BE2C (cell line): ENCODE measurements around the gene COX7A2L.

Experiments used
- DNase-seq: peaks from one replicate; pipeline ENCODE4 v3.0.0-alpha.2; 2020
- H3K27me3 ChIP-seq: fragments of 250-450 bp; sonication (Bioruptor Pico); 2 replicates; pipeline ENCODE4 v1.5.1; 2020; ENCODE audit warnings: mild to moderate bottlenecking
- H3K36me3 ChIP-seq: fragments of 250-450 bp; sonication (Bioruptor Pico); 2 replicates; pipeline ENCODE4 v1.5.1; 2020; ENCODE audit warnings: mild to moderate bottlenecking
- H3K4me1 ChIP-seq: fragments of 250-450 bp; sonication (Bioruptor Pico); 2 replicates; pipeline ENCODE4 v1.5.1; 2020
- H3K4me3 ChIP-seq: 2 replicates; pipeline ENCODE4 v1.5.1; 2011; ENCODE audit warnings: low read depth, low read length
- H3K9me3 ChIP-seq: fragments of 250-450 bp; sonication (Bioruptor Pico); 2 replicates; pipeline ENCODE4 v1.5.1; 2020
- CTCF ChIP-seq: IDR thresholded peaks from 2 replicates; pipeline ENCODE4 v1.5.1; 2012; ENCODE audit warnings: mild to moderate bottlenecking, low read depth, low read length

Gene COX7A2L

GRCh38 chr2:42333579-42333978 is 27.4 kb downstream of the COX7A2L start:
- Histone ChIP-seq H3K9me3 (no peaks in the 10 kb centered on the region), H3K4me1 (no peaks in the 10 kb centered on the region), H3K4me3 (no peak overlapping the region), H3K27me3 (no peaks in the 10 kb centered on the region), H3K36me3 (peaks cover 91% of the 10 kb centered on the region)
- DNase-seq: no peak
- TF ChIP-seq CTCF: no peak

GRCh38 chr2:42332575-42332974 is 28.4 kb downstream of the COX7A2L start:
- no peaks in the 10 kb centered on the region; the same call in none of the 2 replicates for H3K4me1 ChIP-seq
- DNase-seq: no peak
- no peaks in the 10 kb centered on the region for H3K27me3 ChIP-seq
- no peak overlapping the region for H3K4me3 ChIP-seq
- H3K9me3 ChIP-seq: no peaks in the 10 kb centered on the region
- no peak for TF ChIP-seq CTCF
- H3K36me3 ChIP-seq: peaks cover 90% of the 10 kb centered on the region

- Histone ChIP-seq H3K4me1 (no peaks in the 10 kb centered on the region; the same call in none of the 2 replicates), H3K9me3 (no peaks in the 10 kb centered on the region), H3K4me3 (no peak overlapping the region), H3K27me3 (no peaks in the 10 kb centered on the region), H3K36me3 (peaks cover 89% of the 10 kb centered on the region)
- no peak for TF ChIP-seq CTCF
- no peak for DNase-seq
These were observed 29.3 kb downstream of the COX7A2L start for GRCh38 chr2:42331569-42332284.

GRCh38 chr2:42329736-42330135 is 31.3 kb downstream of the COX7A2L start:
- Histone ChIP-seq H3K4me3 (no peak overlapping the region), H3K4me1 (no peaks in the 10 kb centered on the region; the same call in none of the 2 replicates), H3K36me3 (peaks cover 84% of the 10 kb centered on the region), H3K27me3 (no peaks in the 10 kb centered on the region), H3K9me3 (no peaks in the 10 kb centered on the region)
- TF ChIP-seq CTCF: no peak
- DNase-seq: no peak

GRCh38 chr2:42328923-42329322 is 32.1 kb downstream of the COX7A2L start:
- Histone ChIP-seq H3K4me3 (no peak overlapping the region), H3K4me1 (no peaks in the 10 kb centered on the region; the same call in none of the 2 replicates), H3K27me3 (no peaks in the 10 kb centered on the region), H3K36me3 (peaks cover 84% of the 10 kb centered on the region), H3K9me3 (no peaks in the 10 kb centered on the region)
- no peak for DNase-seq
- no peak for TF ChIP-seq CTCF

GRCh38 chr2:42328148-42328833 is 32.7 kb downstream of the COX7A2L start:
- H3K36me3 ChIP-seq: peaks cover 80% of the 10 kb centered on the region
- no peaks in the 10 kb centered on the region for H3K27me3 ChIP-seq
- H3K4me3 ChIP-seq: no peak overlapping the region
- H3K4me1 ChIP-seq: no peaks in the 10 kb centered on the region; the same call in none of the 2 replicates
- peak; percentile 49 for TF ChIP-seq CTCF
- DNase-seq: no peak
- H3K9me3 ChIP-seq: no peaks in the 10 kb centered on the region
